Ammon's horn (tissue), 1 donor: Measurements from ENCODE around the gene OBP2B.
A peak's percentile ranks its signal among the peaks of the same experiment; 100 is the strongest.
"Not testable (repeated sequence)": the region's sequence is repeated elsewhere in the genome, so short reads cannot be mapped to it uniquely, and the experiment has no call there.

Experiments used
- DNase-seq: peaks from one replicate; pipeline ENCODE4 v3.0.0-alpha.2; 2016; ENCODE audit warnings: low spot score

OBP2B gene

DNA sequence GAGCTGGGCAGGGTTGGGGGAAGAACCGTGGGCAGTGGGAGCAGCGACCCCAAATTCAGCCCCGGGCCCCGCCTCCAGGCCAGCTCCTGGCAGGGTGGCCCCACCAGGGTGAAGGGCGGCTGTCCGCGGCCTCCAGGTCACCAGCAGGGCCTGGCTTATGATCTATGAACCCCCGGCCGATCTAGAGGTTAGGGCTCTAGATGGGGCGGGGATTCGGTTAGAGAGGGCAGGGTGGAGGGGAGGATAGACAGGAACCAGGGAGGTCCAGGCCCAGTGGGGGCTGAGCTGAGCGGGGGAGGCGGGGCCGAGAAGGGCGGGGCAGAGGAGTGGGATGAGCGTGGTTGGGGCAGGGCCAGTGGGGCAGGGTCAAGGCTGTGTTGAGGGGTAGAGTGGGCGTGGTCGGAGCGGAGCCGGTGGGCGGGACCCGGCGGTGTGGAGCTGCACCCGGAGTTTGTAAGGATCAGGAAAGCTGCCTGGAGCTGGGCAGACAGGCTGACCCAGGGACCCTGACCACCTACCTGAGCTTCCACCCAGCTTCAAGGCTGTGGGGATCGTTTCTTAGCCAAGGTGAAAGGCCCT, 29.3 kb upstream of the OBP2B start:
- peak; percentile 33 for DNase-seq

DNA sequence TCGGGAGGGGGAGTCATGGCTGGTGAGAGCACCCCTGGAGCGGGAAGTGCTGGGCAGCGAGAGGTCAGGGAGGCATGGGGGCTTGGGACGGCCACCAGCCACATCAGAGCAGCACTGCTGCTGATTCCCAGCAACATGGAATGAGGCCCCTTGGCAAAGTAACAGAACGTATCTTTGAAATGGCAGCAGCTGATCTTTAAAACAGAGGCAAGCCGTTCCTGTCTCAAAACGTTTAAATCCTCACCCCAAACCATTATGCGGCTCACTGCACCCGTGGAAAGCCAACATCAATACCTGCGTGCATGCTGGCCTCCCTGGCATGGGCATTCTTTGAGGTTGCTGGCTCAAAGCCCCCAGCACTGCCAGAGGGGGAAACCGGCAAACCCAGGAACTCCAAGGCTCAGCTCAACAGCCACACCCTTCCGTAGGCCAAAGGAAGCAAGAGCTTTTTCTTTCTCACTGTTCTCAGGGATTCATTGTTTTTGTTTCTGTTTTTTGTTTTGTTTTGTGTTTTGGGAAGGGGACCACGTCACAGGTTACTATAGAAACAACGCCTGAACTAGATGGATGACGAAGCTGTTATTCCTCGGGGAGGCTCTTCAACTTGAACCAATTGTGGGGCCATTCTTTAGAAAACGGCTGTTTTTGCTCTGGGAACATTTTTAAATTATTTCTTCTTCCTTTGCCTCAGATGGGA, 28.1 kb upstream of the OBP2B start:
- DNase-seq, result peak; percentile 13

GRCh38 chr9:133236291-133237034, 27.4 kb upstream of the OBP2B start:
- DNase-seq, result not testable (repeated sequence)

GRCh38 chr9:133235549-133236222, 26.6 kb upstream of the OBP2B start:
- no peak for DNase-seq

DNA sequence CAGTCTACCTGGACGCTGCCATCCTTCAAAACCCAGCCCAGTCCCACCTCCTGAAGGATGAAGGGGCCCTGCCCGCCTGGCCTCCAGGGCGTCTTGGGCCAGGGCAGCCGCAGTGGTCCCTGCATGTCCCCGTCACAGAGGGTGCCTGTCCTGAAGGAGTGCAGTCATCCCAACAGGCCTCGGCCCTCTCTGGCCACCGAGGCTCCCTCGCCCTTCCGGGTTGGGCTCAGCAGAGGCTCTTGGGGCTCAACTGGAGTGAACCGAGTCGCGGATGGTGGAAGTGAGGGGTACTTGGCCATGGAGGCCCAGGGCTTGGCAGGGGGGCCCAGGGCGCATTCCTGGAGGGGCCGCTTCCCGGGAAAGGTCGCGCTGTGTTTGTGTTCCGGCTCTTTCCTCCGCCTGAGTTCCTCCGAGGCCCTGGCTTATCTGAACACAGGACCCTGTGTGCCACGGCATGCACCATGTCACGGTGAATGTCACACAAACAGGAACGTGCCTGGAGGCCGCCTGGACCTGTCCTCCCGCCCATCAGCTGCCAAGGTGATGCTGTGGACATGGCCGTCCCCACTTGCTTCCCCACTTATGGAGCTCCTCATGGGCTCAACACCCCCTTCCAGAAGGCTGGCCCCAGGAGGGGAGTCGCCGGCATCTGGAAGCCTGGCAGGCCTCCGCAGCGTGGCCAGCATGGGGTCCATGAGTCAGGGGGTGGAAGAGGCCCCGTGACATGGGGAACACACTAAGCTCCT, 25.7 kb upstream of the OBP2B start:
- no peak for DNase-seq

DNA sequence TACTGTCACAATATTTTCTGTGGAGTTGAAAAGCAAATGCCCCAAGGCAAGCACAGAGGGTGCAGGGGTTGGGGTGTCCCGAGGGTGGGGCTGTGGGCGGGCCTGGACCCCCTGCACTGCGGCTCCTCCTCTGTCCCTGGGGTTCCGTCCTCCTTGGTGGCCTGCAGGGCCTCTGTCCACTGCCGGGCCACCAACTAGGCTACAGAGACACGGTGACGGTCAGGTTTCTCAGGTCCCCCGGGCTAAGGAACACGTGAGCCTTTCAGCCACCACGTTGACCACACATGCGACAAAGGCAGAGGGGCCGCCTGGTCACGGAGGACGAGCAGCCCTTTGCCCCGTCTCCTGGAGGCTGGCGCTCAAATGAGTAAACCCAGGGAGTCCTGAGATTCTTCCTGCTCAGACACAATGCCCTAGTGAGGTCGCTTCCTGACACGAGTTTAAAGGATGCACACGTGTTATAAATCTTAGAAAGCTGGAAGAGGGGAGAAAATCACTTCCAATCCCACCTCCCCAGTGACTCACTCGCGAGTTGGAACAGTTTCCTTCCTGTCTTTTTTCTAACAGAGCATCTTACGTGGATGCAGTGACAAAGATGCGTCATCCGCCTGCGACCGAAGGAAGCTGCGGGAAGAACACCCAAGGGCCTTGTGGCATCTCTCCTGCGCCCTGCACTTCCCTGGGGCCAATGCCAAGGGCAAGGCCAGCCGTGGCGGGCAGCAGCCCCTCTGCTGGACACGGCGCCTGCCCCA, 24.8 kb upstream of the OBP2B start:
- no peak for DNase-seq

- not testable (repeated sequence) for DNase-seq
Observed at GRCh38 chr9:133231934-133232568, 23.0 kb upstream of the OBP2B start.

DNA sequence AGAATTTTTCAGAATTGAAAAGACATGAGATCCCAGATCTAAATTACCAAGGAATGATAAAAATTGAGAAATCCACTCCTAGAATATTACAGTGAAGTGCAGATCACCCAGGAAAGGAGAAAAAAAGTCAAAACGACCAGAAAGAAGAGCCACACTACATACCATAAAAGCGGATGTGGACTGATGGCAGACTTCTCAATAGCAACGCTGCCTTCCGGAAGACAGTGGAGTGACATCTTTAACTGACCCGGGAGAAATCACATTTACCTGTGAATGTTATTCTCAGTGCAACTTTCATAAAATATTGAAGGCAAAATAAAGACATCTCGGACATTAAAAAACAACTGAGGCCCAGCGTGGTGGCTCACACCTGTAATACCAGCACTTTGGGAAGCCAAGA, 21.5 kb upstream of the OBP2B start:
- DNase-seq, result not testable (repeated sequence)

DNA sequence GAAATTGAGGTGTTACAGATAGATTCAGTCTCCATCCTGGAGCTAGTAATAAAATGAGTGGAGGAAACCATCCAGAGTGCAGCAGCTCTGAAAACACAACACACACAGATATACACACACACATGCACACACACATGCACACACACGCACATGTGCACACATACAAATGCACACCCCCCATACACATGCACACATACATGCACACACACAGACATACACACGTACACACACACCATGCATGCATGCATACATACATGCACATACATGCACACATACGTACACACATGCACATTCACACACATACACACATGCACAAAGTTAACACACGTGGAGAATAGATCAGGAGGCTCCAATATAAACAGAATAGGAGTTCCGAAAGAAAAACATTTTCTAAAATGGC, 21.0 kb upstream of the OBP2B start:
- no peak for DNase-seq

DNA sequence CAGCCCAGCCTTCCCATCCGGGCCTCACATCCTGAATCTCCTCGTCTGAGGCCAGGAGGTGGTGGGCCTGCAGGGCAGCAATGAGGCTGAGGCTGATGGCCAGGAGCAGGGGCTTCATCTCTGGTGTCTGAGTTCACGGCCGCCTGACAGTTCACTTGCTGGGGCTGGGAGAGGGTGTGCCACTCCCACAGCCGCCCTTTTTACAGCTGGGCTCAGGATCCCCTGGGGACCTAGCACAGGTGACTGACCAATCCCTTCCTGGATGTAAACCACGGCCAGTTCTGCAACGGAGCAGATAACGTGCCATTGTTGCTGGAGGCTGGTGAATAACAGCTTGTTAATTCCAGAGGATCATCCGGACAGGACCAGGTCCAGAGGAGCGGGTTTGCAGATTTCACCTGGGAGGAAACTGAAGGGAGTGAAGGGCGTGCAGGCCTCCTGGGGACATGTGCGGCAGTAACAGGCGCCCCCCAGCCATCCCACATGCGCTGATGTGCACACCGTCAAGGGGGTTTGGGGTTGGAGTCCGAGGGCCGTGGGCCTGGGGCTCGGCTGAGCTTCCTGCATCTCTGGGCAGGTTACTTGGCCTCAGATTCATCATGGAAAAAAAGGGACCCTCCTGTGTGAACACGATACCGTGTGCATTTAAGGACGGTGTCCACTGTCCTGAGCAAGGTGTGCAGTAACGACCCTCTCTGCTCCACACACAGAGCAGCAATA, 19.6 kb upstream of the OBP2B start:
- not testable (repeated sequence) for DNase-seq

GRCh38 chr9:133227996-133228395, 18.9 kb upstream of the OBP2B start:
- DNase-seq, result not testable (repeated sequence)

DNA sequence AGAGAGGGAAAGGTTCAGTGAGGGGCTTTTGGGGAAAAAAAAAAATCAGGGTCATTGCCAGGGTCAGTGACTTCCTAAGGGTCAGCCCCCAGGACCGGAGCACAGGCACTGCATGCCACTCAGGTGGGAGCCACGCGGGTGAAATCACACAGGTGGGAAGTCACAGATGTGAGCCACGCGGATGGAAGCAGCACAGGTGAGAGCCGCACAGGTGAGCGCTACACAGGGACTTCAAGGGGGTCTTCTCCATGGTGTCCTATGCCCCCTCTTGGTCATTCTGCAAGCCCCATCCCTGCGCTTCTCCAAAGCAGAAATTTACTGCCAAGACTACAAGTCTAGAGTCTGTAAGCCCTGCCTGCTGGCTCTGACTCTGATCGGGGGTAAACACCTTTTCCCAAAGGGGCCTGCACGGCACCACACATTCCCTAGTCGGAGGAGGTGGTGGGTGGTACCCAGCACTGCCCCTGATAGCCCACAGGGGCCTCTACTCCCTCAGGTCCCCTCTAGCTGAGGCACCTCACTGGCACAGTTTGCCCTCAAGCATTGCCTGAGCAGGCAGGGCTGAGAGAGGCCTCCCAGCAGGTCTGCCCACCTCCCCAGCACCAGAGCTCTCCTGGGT, 18.3 kb upstream of the OBP2B start:
- DNase-seq, result no peak

DNA sequence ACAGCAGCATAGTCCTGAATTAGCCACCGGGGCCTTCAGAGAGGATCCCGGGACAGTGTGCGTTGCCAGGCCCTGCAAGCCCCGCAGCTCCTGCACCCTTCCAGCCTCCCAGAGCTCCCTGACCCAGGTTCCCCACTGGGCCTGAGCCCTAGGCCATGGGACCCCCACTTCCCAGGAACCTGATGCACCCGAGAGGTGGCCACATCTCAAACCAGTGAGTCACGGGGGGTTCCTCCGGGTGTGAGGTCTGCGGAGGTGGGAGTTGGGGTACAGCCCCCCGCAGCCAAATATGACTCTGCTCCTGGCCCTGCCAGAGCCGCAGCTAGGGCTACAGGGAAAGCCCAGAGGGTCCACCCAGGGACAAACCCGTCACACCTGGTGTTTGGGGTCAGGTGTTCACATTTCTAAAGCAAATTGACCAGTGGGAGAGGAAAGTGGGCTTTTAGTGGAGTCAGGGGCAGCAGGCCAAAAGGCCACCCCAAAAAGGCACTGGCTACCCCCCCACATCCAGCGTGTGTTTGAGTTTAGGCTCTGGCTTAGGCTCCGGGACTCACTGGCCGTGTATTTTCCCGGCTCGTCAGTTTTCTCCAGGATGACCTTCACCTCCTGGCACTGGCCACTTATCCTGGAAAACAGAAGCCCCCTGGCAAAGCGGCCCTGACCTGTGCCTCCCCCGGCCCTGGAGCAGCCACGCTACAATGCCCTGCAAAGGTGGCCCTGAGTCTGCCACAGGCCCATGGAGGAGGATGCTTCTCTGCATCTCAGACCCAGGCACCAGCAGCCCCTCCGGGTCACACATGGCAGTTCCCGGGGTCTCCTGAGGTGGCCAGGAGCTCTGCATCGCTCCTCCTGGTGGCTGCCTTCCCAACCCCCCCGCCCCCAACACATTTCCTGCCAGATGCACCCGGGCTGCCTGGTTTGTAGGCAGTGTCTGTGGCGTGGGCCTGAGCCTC, 17.4 kb upstream of the OBP2B start:
- DNase-seq, result no peak

DNA sequence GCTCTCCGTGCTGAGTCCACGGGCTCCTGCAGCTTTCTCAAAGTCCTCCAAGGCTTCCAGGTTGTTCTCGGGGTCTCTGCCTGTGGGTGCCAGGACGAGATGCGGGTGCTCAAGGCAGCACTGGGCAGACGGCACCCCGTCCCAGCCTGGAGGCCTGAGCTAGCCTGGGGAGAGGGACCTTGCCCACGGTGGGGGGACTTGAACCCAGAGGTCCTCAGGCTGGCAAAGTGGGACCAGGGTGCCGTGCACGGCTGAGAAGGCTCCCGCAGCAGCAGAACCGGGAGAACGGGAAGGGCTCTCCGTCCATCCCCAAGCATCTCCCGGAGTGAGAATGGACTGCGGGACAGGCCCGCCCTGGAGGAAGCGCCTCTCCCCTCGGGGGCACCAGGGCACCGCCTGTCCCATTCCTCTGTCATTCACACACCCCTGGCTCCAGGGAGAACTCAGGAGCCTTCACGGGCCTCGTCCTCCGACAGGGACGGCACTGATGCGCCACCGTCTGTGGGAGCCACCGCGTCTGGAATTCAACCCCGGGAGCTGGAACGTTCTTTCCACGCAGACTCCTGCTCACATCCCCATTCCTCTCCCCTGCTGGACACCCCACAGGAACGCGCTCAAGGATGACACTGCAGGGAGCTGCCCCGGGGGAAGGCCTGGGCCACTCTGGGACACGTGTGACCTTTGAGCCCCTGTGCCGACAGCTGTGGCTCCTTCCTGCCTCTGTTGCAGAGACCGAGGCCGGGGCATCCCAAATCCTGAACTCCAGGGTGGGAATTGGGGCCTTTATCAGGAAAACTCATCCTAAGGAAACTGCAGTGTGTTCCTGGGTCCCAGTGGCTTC, 16.3 kb upstream of the OBP2B start:
- DNase-seq, result no peak

DNA sequence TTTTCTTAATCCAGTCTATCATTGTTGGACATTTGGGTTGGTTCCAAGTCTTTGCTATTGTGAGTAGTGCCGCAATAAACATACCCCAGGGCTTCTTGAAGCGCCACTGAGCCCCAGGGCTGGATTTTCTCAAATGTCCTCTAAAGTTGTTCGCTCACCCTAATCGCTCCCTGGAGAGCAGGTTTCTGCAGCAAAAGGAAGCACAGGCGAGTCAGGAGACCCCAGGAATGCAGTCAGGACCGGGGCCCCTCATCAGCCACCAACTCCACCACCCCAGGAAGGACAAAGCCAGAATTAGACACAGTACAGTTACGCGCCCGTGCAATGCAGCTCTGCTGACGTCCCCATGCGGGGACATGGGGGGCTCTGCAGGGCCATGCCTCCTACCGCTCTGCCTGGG, 15.7 kb upstream of the OBP2B start:
- DNase-seq, result no peak

GRCh38 chr9:133223159-133223756, 14.2 kb upstream of the OBP2B start:
- not testable (repeated sequence) for DNase-seq

DNA sequence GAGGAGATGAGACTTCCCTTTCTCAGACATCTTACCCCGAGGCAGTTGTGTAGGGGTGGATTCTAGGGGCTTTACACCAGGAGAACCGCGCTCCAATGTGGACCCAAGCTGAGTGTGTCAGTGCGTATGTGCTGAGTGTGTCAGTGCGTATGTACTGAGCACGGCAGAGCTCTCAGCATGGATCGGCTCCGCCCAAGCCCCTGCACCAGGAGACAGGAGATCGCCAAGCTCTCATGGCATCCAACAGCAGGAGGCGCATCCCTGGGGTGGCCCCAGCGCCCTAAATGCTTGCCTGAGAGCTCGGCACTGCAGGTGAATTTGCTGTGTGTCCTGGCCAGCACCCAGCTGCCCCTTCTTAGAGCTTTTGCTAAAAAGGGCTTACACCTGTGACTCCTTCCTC, 12.9 kb upstream of the OBP2B start:
- DNase-seq, result not testable (repeated sequence)
